Neural crest cell (in vitro differentiated cells): ENCODE results near the gene COL26A1. TPM values are rescaled to one million over a fixed set of nuclear protein-coding genes. Genes with fewer than 3 reads are reported as not detected.
A peak's percentile ranks its signal among the peaks of the same experiment; 100 is the strongest.

Source experiments
- DNase-seq: peaks from one replicate; pipeline ENCODE4 v3.0.0; 2021; ENCODE audit warnings: low read depth, mixed read lengths, low spot score
- H3K27ac Mint-ChIP-seq: one replicate; pipeline ENCODE4 v1.8.0; 2021; ENCODE audit warnings: mild to moderate bottlenecking, mixed read lengths; ENCODE audit not compliant: unreplicated experiment
- H3K27me3 Mint-ChIP-seq: 2 replicates; pipeline ENCODE4 v1.8.0; 2021; ENCODE audit warnings: low read depth, mild to moderate bottlenecking, mixed read lengths
- H3K36me3 Mint-ChIP-seq: 2 replicates; pipeline ENCODE4 v1.8.0; 2021; ENCODE audit warnings: low read depth, mild to moderate bottlenecking, mixed read lengths
- H3K4me1 Mint-ChIP-seq: 2 replicates; pipeline ENCODE4 v1.8.0; 2021; ENCODE audit warnings: mixed read lengths
- H3K4me3 Mint-ChIP-seq: one replicate; pipeline ENCODE4 v1.8.0; 2021; ENCODE audit warnings: mild to moderate bottlenecking, mixed read lengths
- H3K9me3 Mint-ChIP-seq: 2 replicates; pipeline ENCODE4 v1.8.0; 2021; ENCODE audit warnings: mixed read lengths
- total RNA-seq: library from RNA; stranded (reverse); gene quantifications from 2 replicates; pipeline ENCODE4 v1.2.1, GENCODE V29; 2021
- TF ChIP-seq, protein P1 (sequence below): fragments of 200-600 bp; sonication (generic); conservative IDR thresholded peaks from 2 replicates; pipeline ENCODE4 v1.5.0; 2021; ENCODE audit warnings: antibody characterized with exemption, mild to moderate bottlenecking

Gene COL26A1
- total RNA-seq, 1 donor from 2014 or later: 38.3 TPM

DNA sequence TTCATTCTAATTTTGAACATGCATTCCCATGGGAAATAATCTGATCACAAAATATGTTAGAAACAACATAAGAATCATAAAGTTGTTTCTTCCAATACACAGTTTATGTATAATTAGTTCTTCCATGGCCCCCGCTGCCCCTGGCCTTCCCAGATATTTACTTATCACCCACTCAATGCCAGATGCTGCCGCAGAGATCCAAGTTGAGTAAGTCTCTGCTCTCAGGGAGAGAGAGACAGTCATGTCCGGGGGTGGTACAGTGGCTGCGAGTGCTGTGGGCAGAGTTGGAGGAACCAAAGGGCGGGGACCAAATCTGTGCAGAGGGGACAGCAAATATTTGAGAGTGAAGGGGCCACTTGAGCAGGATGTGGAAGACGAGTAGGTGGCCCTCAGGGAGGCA lies 37.1 kb downstream of the COL26A1 start:
- TF ChIP-seq, protein P1, sequence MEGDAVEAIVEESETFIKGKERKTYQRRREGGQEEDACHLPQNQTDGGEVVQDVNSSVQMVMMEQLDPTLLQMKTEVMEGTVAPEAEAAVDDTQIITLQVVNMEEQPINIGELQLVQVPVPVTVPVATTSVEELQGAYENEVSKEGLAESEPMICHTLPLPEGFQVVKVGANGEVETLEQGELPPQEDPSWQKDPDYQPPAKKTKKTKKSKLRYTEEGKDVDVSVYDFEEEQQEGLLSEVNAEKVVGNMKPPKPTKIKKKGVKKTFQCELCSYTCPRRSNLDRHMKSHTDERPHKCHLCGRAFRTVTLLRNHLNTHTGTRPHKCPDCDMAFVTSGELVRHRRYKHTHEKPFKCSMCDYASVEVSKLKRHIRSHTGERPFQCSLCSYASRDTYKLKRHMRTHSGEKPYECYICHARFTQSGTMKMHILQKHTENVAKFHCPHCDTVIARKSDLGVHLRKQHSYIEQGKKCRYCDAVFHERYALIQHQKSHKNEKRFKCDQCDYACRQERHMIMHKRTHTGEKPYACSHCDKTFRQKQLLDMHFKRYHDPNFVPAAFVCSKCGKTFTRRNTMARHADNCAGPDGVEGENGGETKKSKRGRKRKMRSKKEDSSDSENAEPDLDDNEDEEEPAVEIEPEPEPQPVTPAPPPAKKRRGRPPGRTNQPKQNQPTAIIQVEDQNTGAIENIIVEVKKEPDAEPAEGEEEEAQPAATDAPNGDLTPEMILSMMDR: no peak
- Mint-ChIP-seq H3K36me3 (peaks cover 2% of the 10 kb centered on the region), H3K27ac (no peak overlapping the region), H3K4me1 (peaks cover 51% of the 10 kb centered on the region), H3K4me3 (peak overlapping the region; percentile 41), H3K9me3 (no peaks in the 10 kb centered on the region), H3K27me3 (no peaks in the 10 kb centered on the region)
- no peak for DNase-seq

DNA sequence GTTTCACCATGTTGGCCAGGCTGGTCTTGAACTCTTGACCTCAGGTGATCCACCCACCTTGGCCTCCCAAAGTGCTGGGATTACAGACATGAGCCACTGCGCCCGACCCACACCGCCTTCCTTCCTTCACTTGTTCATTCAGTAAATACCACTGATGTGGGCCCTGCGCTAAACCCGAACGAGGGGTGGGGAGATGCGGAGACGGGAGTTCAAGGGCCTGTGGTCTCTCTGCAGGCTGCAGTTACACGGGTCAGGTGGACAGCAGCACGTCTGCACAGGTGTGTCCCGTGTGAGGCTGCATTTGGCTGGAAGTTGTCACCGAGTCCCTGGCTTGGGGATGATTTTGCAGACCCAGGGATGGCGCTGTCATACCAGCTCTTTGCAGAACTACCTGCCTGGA lies 38.1 kb downstream of the COL26A1 start:
- H3K36me3 Mint-ChIP-seq: peaks cover 2% of the 10 kb centered on the region
- no peak overlapping the region for H3K4me3 Mint-ChIP-seq
- no peak for DNase-seq
- no peaks in the 10 kb centered on the region for H3K9me3 Mint-ChIP-seq
- H3K27me3 Mint-ChIP-seq: no peaks in the 10 kb centered on the region
- peaks cover 48% of the 10 kb centered on the region for H3K4me1 Mint-ChIP-seq
- TF ChIP-seq, protein P1: no peak
- H3K27ac Mint-ChIP-seq: peak overlapping the region; percentile 43

DNA sequence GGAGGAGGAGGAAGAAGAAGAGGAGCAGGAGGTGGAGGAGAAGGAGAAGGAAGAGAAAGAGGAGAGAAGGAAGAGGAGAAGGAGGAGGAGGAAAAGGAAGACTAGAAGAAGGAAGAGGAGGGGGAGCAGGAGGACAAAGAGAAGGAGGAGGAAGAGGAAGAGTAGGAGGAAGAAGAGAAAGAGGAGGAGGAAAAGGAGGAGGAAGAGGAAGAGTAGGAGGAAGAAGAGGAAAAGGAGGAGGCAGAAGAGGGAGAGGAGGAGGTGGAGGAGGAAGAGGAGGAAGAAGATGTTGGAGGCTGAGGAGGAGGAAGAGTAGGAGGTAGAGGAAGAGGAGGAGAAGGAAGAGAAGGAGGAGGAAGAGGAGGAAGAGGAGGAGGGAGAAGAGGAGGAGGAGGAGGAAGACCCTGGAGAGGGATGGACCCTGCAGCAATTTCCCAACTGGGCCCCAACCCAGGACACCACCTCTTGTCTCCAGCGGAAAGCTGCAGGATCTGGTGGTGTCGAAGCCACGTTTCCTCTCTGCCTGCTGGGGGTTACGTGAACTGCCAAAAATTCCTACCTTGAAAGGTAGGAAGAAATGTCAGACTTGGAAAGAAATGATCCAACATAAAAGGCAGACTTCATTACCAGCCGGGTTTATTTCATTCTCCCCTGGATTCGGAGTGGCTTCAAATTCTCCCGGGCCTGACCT lies 38.9 kb downstream of the COL26A1 start:
- H3K27me3 Mint-ChIP-seq: no peaks in the 10 kb centered on the region
- TF ChIP-seq, protein P1: no peak
- H3K9me3 Mint-ChIP-seq: no peaks in the 10 kb centered on the region
- H3K27ac Mint-ChIP-seq: no peak overlapping the region
- H3K36me3 Mint-ChIP-seq: peaks cover 2% of the 10 kb centered on the region
- no peak overlapping the region for H3K4me3 Mint-ChIP-seq
- no peak for DNase-seq
- H3K4me1 Mint-ChIP-seq: peaks cover 56% of the 10 kb centered on the region

DNA sequence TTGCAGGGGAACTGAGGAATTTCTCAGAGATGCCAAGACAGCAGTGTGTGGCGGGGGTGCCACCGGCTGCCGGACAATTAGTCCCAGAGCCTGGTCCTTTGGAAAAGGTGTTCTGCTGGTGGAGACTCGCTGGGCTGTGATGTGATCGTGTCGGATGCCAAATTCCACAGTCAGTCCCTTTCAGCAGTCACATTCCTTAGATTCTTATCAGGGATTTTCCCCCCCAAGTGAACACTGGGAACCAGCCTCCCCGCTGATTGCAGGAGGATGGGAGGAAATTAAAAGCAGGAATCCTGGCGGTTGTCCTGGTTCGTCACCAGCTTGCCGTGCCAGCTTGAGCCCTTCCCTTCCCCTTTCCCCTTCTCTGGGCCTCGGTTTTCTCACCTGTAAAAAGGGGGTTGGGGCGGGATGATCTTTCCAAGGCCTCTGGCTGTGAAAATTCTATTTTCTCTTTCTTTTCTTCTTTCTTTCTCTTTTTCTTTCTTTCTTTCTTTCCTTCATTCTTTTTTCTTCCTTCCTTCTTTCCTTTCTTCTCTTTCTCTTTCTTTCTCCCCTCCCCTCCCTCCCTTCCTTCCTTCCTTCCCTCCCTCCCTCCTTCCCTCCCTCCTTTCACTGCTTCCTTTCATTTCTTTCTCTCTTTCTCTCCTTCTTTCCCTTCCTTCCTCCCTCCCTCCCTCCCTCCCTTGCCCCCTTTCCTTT lies 39.6 kb downstream of the COL26A1 start:
- H3K9me3 Mint-ChIP-seq: no peaks in the 10 kb centered on the region
- TF ChIP-seq, protein P1: no peak
- peaks cover 3% of the 10 kb centered on the region for H3K36me3 Mint-ChIP-seq
- no peak for DNase-seq
- H3K4me1 Mint-ChIP-seq: peaks cover 58% of the 10 kb centered on the region
- H3K4me3 Mint-ChIP-seq: no peak overlapping the region
- no peak overlapping the region for H3K27ac Mint-ChIP-seq
- no peaks in the 10 kb centered on the region for H3K27me3 Mint-ChIP-seq

DNA sequence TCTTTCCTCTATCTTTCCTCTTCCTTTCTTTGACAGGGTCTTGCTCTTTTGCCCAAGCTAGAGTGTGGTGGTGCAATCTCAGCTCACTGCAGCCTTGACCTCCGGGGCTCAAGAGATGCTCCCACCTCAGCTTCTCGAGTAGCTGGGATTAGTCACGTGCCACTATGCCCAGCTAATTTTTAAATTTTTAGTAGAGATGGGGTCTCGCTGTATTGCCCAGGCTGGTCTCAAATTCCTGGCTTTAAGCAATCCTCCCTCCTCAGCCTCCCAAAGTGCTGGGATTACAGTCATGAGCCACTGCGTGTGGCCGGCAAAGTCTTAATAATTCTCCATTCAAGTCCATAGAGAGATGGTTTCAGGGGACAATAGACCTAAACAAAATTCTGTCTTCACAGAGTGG lies 40.2 kb downstream of the COL26A1 start:
- H3K27me3 Mint-ChIP-seq: no peaks in the 10 kb centered on the region
- no peak for DNase-seq
- H3K27ac Mint-ChIP-seq: no peak overlapping the region
- peaks cover 61% of the 10 kb centered on the region for H3K4me1 Mint-ChIP-seq
- peaks cover 7% of the 10 kb centered on the region for H3K36me3 Mint-ChIP-seq
- TF ChIP-seq, protein P1: no peak
- peaks cover under 1% of the 10 kb centered on the region for H3K9me3 Mint-ChIP-seq
- no peak overlapping the region for H3K4me3 Mint-ChIP-seq
